Measurements from ENCODE around the gene AMZ2. TPM values are rescaled to one million over a fixed set of nuclear protein-coding genes. Genes with fewer than 3 reads are reported as not detected.
A peak's percentile ranks its signal among the peaks of the same experiment; 100 is the strongest.
"Not testable (repeated sequence)": the region's sequence is repeated elsewhere in the genome, so short reads cannot be mapped to it uniquely, and the experiment has no call there.

The AMZ2 gene
- polyA plus RNA-seq, 1 of the 3 experiments (the other 2 are of a cell fraction), result 95.9 TPM

DNA sequence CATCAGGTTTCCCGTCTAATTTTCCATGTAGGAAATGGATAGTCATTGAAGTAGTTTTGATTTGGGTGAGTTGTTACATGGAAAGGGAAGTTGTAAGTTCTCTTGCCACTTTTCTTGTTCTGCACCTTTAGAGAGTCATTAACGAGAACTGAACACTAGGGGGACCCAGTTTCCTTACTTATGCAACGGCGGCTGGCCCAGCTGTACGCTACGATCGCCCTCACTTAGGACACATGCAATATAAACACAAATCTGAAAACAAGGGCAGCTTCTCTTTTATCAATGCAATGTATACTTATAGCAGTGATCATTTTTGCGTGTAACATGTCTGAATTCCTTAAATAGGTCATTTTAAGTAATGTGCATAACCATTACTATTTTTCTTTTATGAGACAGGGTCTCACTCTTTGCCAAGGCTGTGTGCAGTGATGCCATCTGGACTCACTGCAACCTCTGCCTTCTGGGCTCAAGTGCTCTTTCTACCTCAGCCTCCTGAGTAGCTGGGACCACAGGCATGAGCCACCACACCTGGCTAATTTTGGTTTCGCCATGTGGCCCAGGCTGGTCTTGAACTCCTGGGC lies 15.3 kb downstream of the AMZ2 start:
- H3K4me3 ChIP-seq (ENCODE audit: low read depth in 2 of 2, low read length in 1 of 2); H3K27me3 ChIP-seq (ENCODE audit: insufficient read depth); H3K36me3 ChIP-seq (replicated peaks in 1 of 2; ENCODE audit: control insufficient read depth in 1 of 2, insufficient read depth in 2 of 2, low read length in 1 of 2); H3K4me2 ChIP-seq; H3K9me3 ChIP-seq; H3K79me2 ChIP-seq (ENCODE audit: insufficient read depth); DNase-seq; H3K9ac ChIP-seq; H3K9me2 ChIP-seq; H3K4me1 ChIP-seq (ENCODE audit: control insufficient read depth in 1 of 2, insufficient read depth in 2 of 2, low read depth in 1 of 2, low read length in 1 of 2); H3K27ac ChIP-seq (ENCODE audit: low read depth in 2 of 2, low read length in 1 of 2); H3F3A ChIP-seq (replicated peaks; ENCODE audit: insufficient read depth); POLR2A ChIA-PET; H4K20me1 ChIP-seq (ENCODE audit: insufficient read depth): not testable (repeated sequence)
- TF ChIP-seq SMC3 (IDR thresholded peaks at IDR 0.05; ENCODE audit: low read depth, low read length) (peak; percentile 68), RAD21 (IDR thresholded peaks at IDR 0.05; ENCODE audit: low read length) (peak; percentile 71), CTCF (IDR thresholded peaks at IDR 0.05) (peak; percentile 61)
- peak overlapping the region; percentile 45; the same call in 1 of the 2 replicates for H2AFZ ChIP-seq (ENCODE audit: low read depth)
- WGBS (ENCODE audit: low lambda C conversion rate), result 10% methylated on average over 9 of the region's 9 CpGs
- CTCF ChIA-PET, result interaction anchor here (0.5 to 8.8 kb wide), 31 partner anchors 8 to 497 kb away, joined by 3 to 77 read pairs (median 4); partner anchors contain the start of genes AMZ2 and WIPI1

- H3K79me2 ChIP-seq (ENCODE audit: insufficient read depth); H3K4me1 ChIP-seq (ENCODE audit: control insufficient read depth in 1 of 2, insufficient read depth in 2 of 2, low read depth in 1 of 2, low read length in 1 of 2); H3F3A ChIP-seq (replicated peaks; ENCODE audit: insufficient read depth); H3K4me2 ChIP-seq; H2AFZ ChIP-seq (ENCODE audit: low read depth); H3K27me3 ChIP-seq (ENCODE audit: insufficient read depth); DNase-seq; H4K20me1 ChIP-seq (ENCODE audit: insufficient read depth); H3K9me3 ChIP-seq; H3K9ac ChIP-seq; POLR2A ChIA-PET; H3K9me2 ChIP-seq; H3K36me3 ChIP-seq (replicated peaks in 1 of 2; ENCODE audit: control insufficient read depth in 1 of 2, insufficient read depth in 2 of 2, low read length in 1 of 2); H3K27ac ChIP-seq (ENCODE audit: low read depth in 2 of 2, low read length in 1 of 2); H3K4me3 ChIP-seq (ENCODE audit: low read depth in 2 of 2, low read length in 1 of 2): not testable (repeated sequence)
- 66% methylated on average over 2 of the region's 2 CpGs for WGBS (ENCODE audit: low lambda C conversion rate)
- CTCF ChIA-PET, result interaction anchor here (0.8 to 8.8 kb wide), 7 partner anchors 24 to 200 kb away, joined by 3 to 77 read pairs (median 35); partner anchors contain the start of gene WIPI1
Measured at GRCh38 chr17:68265833-68266232, 18.0 kb downstream of the AMZ2 start.

DNA sequence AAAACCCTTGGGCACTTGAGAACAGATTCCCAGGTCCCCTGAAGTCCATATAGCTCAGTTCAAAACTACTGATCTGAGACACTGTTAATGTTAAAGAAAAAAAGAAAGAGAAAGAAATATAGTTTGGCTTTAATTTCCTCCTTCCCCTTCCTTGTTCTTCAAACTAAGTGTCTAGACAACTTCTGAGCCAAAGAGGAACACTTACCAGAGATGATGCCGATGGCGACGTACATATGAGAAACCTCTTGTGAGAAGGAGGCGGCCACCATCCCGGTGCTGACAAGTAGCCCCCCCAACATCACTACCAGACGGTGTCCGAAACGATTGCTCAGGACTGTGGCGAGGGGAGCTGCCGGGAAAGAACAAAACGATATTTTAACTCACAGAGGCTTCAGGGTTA lies 25.9 kb downstream of the AMZ2 start:
- DNase-seq, result no peak
- no peak overlapping the region for H2AFZ ChIP-seq (ENCODE audit: low read depth)
- no peaks in the 10 kb centered on the region for H3K79me2 ChIP-seq (ENCODE audit: insufficient read depth)
- CTCF ChIA-PET, result interaction anchor here (0.9 to 2.1 kb wide), 4 partner anchors 10 to 192 kb away, joined by 3 to 8 read pairs (median 5); no protein-coding TSS in a partner anchor
- no peaks in the 10 kb centered on the region for H3F3A ChIP-seq (replicated peaks; ENCODE audit: insufficient read depth)
- H3K4me3 ChIP-seq (ENCODE audit: low read depth in 2 of 2, low read length in 1 of 2), result no peak overlapping the region
- H3K4me2 ChIP-seq, result no peak overlapping the region
- no peak overlapping the region for H3K27ac ChIP-seq (ENCODE audit: low read depth in 2 of 2, low read length in 1 of 2)
- H3K27me3 ChIP-seq (ENCODE audit: insufficient read depth), result no peaks in the 10 kb centered on the region; the same call in 1 of the 2 replicates
- no peaks in the 10 kb centered on the region for H3K9me2 ChIP-seq
- WGBS (ENCODE audit: low lambda C conversion rate), result 70% methylated on average over 11 of the region's 11 CpGs
- no peak overlapping the region for H3K9ac ChIP-seq
- H3K9me3 ChIP-seq, result no peaks in the 10 kb centered on the region
- no peaks in the 10 kb centered on the region for H3K4me1 ChIP-seq (ENCODE audit: control insufficient read depth in 1 of 2, insufficient read depth in 2 of 2, low read depth in 1 of 2, low read length in 1 of 2)
- TF ChIP-seq ZBTB33 (IDR thresholded peaks at IDR 0.05; ENCODE audit: borderline replicate concordance, low read depth) (no peak), POLR2AphosphoS5 (IDR thresholded peaks at IDR 0.05; ENCODE audit: low read depth, low read length) (no peak), EZH2phosphoT487 (IDR thresholded peaks at IDR 0.05; ENCODE audit: borderline replicate concordance, low read depth) (no peak), RAD21 (IDR thresholded peaks at IDR 0.05; ENCODE audit: low read length) (no peak), SIN3A (IDR thresholded peaks at IDR 0.05; ENCODE audit: borderline replicate concordance, low read depth, low read length) (no peak), JUND (IDR thresholded peaks at IDR 0.05) (no peak), NFIC (IDR thresholded peaks at IDR 0.05; ENCODE audit: borderline replicate concordance) (no peak), FOSL2 (IDR thresholded peaks at IDR 0.05; ENCODE audit: borderline replicate concordance, low read depth) (no peak), GATA2 (CRISPR knock-in tag; IDR thresholded peaks at IDR 0.05) (no peak)
- no peaks in the 10 kb centered on the region for H4K20me1 ChIP-seq (ENCODE audit: insufficient read depth)
- POLR2A ChIA-PET, result no interaction called here
- no peaks in the 10 kb centered on the region for H3K36me3 ChIP-seq (replicated peaks in 1 of 2; ENCODE audit: control insufficient read depth in 1 of 2, insufficient read depth in 2 of 2, low read length in 1 of 2)

- H3K9me2 ChIP-seq; H3K4me1 ChIP-seq (ENCODE audit: control insufficient read depth in 1 of 2, insufficient read depth in 2 of 2, low read depth in 1 of 2, low read length in 1 of 2); H3K79me2 ChIP-seq (ENCODE audit: insufficient read depth); H3K36me3 ChIP-seq (replicated peaks in 1 of 2; ENCODE audit: control insufficient read depth in 1 of 2, insufficient read depth in 2 of 2, low read length in 1 of 2); DNase-seq; H3K9ac ChIP-seq; H3K27me3 ChIP-seq (ENCODE audit: insufficient read depth); H3K4me2 ChIP-seq; H3K9me3 ChIP-seq; H2AFZ ChIP-seq (ENCODE audit: low read depth); H3K27ac ChIP-seq (ENCODE audit: low read depth in 2 of 2, low read length in 1 of 2); H3K4me3 ChIP-seq (ENCODE audit: low read depth in 2 of 2, low read length in 1 of 2); H4K20me1 ChIP-seq (ENCODE audit: insufficient read depth); H3F3A ChIP-seq (replicated peaks; ENCODE audit: insufficient read depth); POLR2A ChIA-PET: not testable (repeated sequence)
- CTCF ChIA-PET, result interaction anchor here (1.4 kb wide), 1 partner anchor 14 kb away, joined by 8 read pairs; no protein-coding TSS in a partner anchor
- WGBS (ENCODE audit: low lambda C conversion rate), result 39% methylated on average over 3 of the region's 3 CpGs
Measured at GRCh38 chr17:68276339-68276738, 28.5 kb downstream of the AMZ2 start.

Data from SK-N-SH (cell line).